Subcutaneous abdominal adipose tissue (tissue), 5 donors: ENCODE measurements around the gene ZDHHC14.
"Not testable (repeated sequence)": the region's sequence is repeated elsewhere in the genome, so short reads cannot be mapped to it uniquely, and the experiment has no call there.

ENCODE experiments used
- H3K27ac ChIP-seq: one replicate; pipeline ENCODE4 v1.7.0; 2013; ENCODE audit warnings: low read depth, mild to moderate bottlenecking, inconsistent platforms, low read length, moderate library complexity
- H3K27me3 ChIP-seq, 5 donors: one replicate each; pipeline ENCODE4 v1.7.0; 2013; ENCODE audit warnings: low read length in 5 of 5, inconsistent platforms in 1 of 5; ENCODE audit not compliant: control insufficient read depth in 5 of 5, insufficient read depth in 4 of 5
- H3K36me3 ChIP-seq, 5 donors: one replicate each; pipeline ENCODE4 v1.7.0; 2013; ENCODE audit warnings: low read length in 5 of 5; ENCODE audit not compliant: control insufficient read depth in 5 of 5, insufficient read depth in 5 of 5
- H3K4me1 ChIP-seq, 5 donors: one replicate each; pipeline ENCODE4 v1.7.0; 2013; ENCODE audit warnings: low read length in 5 of 5, mild to moderate bottlenecking in 3 of 5, moderate library complexity in 1 of 5; ENCODE audit not compliant: control insufficient read depth in 5 of 5, insufficient read depth in 5 of 5
- H3K4me3 ChIP-seq, 5 donors: one replicate each; pipeline ENCODE4 v1.7.0; 2013; ENCODE audit warnings: low read length in 5 of 5, low read depth in 1 of 5
- H3K9ac ChIP-seq, 5 donors: one replicate each; pipeline ENCODE4 v1.7.0; 2013; ENCODE audit warnings: low read length in 5 of 5, mild to moderate bottlenecking in 4 of 5, moderate library complexity in 3 of 5
- H3K9me3 ChIP-seq, 5 donors: one replicate each; pipeline ENCODE4 v1.7.0; 2013; ENCODE audit warnings: low read length in 5 of 5; ENCODE audit not compliant: control insufficient read depth in 5 of 5
- donor health status: healthy.
- donor health status: healthy.
- donor health status: healthy.
- donor health status: healthy.
- donor health status: healthy.

ZDHHC14 gene

GRCh38 chr6:157386454-157386853 lies 5.5 kb downstream of the ZDHHC14 start:
- Histone ChIP-seq H3K4me1 (peaks cover 2 to 17% (median 13%) of the 10 kb centered on the region in 5 donors), H3K4me3 (no peak overlapping the region), H3K27ac (no peak overlapping the region), H3K36me3 (no peaks in the 10 kb centered on the region), H3K9ac (no peak overlapping the region), H3K27me3 (peaks cover 0 to 9% (median 0%) of the 10 kb centered on the region in 5 donors), H3K9me3 (peaks cover 4 to 13% (median 10%) of the 10 kb centered on the region in 5 donors)

GRCh38 chr6:157388924-157389323 lies 7.9 kb downstream of the ZDHHC14 start:
- no peaks in the 10 kb centered on the region for H3K27me3 ChIP-seq
- H3K9me3 ChIP-seq, result peaks cover 4 to 14% (median 12%) of the 10 kb centered on the region in 5 donors
- no peak overlapping the region for H3K4me3 ChIP-seq
- H3K36me3 ChIP-seq, result no peaks in the 10 kb centered on the region
- H3K27ac ChIP-seq, result no peak overlapping the region
- no peak overlapping the region for H3K9ac ChIP-seq
- H3K4me1 ChIP-seq, result peaks cover 0 to 3% (median 0%) of the 10 kb centered on the region in 5 donors

DNA sequence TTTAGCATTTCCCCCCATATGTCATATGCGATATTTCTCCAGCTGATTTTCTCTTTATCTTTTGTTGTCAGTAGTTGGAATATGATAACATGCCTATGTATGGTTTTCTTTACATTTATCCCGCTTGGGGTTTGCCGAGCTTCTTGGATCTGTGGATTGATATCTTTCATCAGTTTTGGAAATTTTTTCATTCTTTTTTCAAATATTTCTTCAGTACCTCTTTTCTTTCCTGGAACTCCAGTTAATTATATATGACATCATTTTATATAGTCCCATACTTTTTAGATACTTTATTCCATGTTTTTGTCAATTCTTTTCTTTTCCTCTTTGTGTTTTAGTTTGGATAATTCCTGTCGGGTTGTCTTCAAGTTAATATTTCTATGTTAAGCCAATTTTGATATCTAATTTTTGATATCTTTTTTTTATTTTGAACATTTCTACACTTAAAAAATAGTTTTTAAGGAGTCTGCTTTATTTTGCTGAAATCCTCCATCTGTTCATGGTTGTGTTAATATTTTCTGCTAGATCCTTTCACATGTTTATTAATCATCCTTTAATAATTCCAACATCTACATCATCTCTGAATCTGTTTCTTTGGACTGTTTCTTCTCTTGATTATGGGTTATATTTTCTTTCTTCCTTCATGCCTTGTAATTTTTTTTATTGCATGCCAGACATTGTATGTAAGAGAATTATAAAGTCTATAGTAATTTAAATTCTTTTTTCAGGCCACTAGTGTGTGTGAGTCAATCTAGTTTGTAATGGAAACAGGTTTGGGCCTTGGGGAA lies 9.5 kb downstream of the ZDHHC14 start:
- H3K27ac ChIP-seq, result no peak overlapping the region
- H3K4me3 ChIP-seq, result no peak overlapping the region
- H3K36me3 ChIP-seq, result no peaks in the 10 kb centered on the region
- H3K9me3 ChIP-seq, result peaks cover 4 to 14% (median 12%) of the 10 kb centered on the region in 5 donors
- no peak overlapping the region for H3K9ac ChIP-seq
- H3K27me3 ChIP-seq, result peaks cover 0 to 5% (median 0%) of the 10 kb centered on the region in 5 donors
- H3K4me1 ChIP-seq, result peaks cover 0 to 4% (median 0%) of the 10 kb centered on the region in 5 donors

DNA sequence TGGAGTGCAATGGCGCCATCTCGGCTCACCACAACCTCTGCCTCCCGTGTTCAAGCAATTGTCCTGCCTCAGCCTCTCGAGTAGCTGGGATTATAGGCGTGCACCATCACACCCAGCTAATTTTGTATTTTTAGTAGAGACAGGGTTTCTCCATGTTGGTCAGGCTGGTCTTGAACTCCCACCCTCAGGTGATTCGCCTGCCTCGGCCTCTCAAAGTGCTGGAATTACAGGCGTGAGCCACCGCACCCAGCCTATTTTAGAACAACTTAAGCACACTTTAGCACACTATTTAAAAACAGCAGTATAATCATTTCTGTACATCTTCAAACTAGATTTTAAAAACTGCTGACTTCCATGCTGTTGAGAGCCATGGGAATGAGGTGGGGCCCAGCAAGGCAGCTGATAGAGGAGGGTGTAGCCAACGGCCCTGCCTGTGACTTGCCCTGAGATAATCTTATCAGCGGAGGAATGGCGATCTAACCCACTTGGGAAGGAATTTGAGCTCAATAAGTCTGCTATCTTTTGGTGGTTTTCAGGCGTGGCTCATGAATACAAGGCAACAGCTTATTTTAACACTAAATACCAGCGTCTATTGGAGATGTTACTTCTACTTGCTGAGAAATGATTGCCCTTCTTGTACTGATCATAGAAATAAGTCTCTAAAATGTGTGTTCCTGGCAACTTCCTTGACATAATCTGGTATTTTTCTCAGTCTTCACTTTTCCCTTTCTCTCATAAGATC lies 12.1 kb downstream of the ZDHHC14 start:
- Histone ChIP-seq H3K9me3 (peaks cover 4 to 14% (median 12%) of the 10 kb centered on the region in 5 donors), H3K4me3 (no peak overlapping the region), H3K27ac (no peak overlapping the region), H3K4me1 (peaks cover 0 to 4% (median 0%) of the 10 kb centered on the region in 5 donors), H3K36me3 (no peaks in the 10 kb centered on the region), H3K27me3 (peaks cover 0 to 5% (median 0%) of the 10 kb centered on the region in 5 donors), H3K9ac (no peak overlapping the region)

DNA sequence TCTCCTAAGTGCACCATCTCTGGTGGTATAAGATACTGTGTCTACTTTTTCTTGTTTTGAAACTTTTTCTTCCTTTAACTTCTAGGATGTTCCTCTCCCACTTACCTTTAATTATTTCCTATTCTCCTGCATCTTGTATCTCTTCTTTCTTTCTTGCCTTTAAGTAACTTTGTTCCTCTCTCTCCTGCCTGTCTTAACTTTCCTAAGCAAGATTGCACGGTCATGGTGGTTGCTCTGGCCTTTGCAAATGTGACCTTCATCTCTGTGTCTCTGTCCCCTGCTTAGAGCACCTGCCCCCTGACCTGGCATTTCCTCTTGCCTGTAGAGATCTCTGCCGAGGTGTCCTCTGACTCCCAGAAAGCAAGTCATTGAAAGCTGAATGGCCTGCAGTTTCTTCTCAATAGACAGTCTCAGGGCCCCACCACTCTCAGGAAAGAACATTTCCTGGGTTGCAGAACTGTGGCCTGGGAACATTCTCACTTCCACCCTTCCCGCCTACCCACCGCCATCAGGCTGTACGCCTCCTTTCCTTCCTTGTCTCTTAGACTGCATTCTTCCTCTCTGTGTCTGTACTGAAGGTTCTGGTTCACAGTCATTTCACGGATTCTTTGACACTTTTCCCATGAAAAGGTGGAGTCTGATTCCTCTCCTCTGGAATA lies 12.8 kb downstream of the ZDHHC14 start:
- Histone ChIP-seq H3K4me1 (peaks cover 0 to 4% (median 0%) of the 10 kb centered on the region in 5 donors), H3K4me3 (no peak overlapping the region), H3K27ac (no peak overlapping the region), H3K27me3 (peaks cover 0 to 5% (median 0%) of the 10 kb centered on the region in 5 donors), H3K36me3 (no peaks in the 10 kb centered on the region), H3K9me3 (peaks cover 4 to 14% (median 12%) of the 10 kb centered on the region in 5 donors), H3K9ac (no peak overlapping the region)

- H3K36me3 ChIP-seq, H3K9ac ChIP-seq, H3K4me1 ChIP-seq, H3K4me3 ChIP-seq, H3K27ac ChIP-seq, H3K27me3 ChIP-seq: not testable (repeated sequence)
- peaks cover under 1 to 12% (median 10%) of the 10 kb centered on the region in 5 donors for H3K9me3 ChIP-seq
Observed at GRCh38 chr6:157395199-157395598, 14.2 kb downstream of the ZDHHC14 start.

DNA sequence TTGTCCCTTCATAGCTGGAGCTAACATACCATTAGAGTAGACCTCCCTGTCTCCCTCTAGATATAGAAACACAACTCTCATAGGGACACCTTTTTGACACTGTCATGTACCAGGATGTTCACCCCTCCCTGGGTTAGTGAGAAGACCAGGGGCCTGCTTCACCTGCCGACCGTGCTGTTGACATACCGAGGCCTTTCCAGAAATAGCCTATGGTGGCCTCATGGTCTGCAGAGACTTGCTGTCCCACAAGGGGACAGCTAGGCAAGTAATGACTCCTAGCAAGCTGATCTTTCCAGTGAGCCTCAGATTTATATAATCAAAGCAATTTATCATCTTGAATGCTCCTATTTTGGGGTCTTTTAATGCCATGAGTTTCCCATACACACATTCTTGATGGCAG lies 15.0 kb downstream of the ZDHHC14 start:
- Histone ChIP-seq H3K9me3 (peaks cover 0 to 7% (median 6%) of the 10 kb centered on the region in 5 donors), H3K4me1 (peaks cover 0 to 4% (median 0%) of the 10 kb centered on the region in 5 donors), H3K9ac (no peak overlapping the region), H3K27me3 (peaks cover 0 to 5% (median 0%) of the 10 kb centered on the region in 5 donors), H3K4me3 (no peak overlapping the region), H3K36me3 (peaks cover 0 to 4% (median 3%) of the 10 kb centered on the region in 5 donors), H3K27ac (no peak overlapping the region)

GRCh38 chr6:157397660-157398059 lies 16.7 kb downstream of the ZDHHC14 start:
- H3K36me3 ChIP-seq, result peaks cover 0 to 13% (median 3%) of the 10 kb centered on the region in 5 donors
- H3K9me3 ChIP-seq, result no peaks in the 10 kb centered on the region
- no peak overlapping the region for H3K9ac ChIP-seq
- peaks cover 0 to 9% (median 0%) of the 10 kb centered on the region in 5 donors for H3K27me3 ChIP-seq
- H3K27ac ChIP-seq, result no peak overlapping the region
- no peak overlapping the region for H3K4me3 ChIP-seq
- peaks cover 0 to 4% (median 0%) of the 10 kb centered on the region in 5 donors for H3K4me1 ChIP-seq

DNA sequence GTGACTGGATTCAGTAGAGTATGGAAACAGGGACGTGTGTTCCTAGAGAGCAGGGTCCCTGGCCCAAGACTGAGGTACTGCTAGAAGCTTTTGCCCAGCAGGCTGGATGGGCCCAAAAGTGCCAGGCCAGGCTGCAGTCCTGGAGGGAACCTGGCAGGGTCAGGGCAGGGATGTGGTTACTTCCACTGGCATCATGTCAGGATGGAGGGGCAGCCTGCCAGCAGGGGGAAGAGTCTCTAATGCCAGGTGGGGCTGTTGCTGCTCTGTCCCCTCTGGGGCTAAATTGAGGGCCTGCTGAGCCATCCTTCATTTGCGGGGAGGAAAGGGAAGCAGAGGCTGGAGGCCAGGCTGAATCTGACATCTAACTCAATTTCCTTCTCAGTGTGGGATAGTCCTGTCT lies 17.2 kb downstream of the ZDHHC14 start:
- H3K27me3 ChIP-seq, result peaks cover 0 to 9% (median 0%) of the 10 kb centered on the region in 5 donors
- H3K36me3 ChIP-seq, result peaks cover 0 to 13% (median 3%) of the 10 kb centered on the region in 5 donors
- no peak overlapping the region for H3K9ac ChIP-seq
- H3K9me3 ChIP-seq, result no peaks in the 10 kb centered on the region
- H3K4me3 ChIP-seq, result no peak overlapping the region
- H3K27ac ChIP-seq, result no peak overlapping the region
- peaks cover 0 to 4% (median 0%) of the 10 kb centered on the region in 5 donors for H3K4me1 ChIP-seq
